ENCODE data around the gene SETD7. TPM values are rescaled to one million over a fixed set of nuclear protein-coding genes. Genes with fewer than 3 reads are reported as not detected.

The SETD7 gene
- total and polyA plus RNA-seq, 2 of the 4 experiments (the other 2 are of a cell fraction), result 17.0 to 46.6 TPM

GRCh38 chr4:139483000-139483399, 73.0 kb downstream of the SETD7 start:
- Histone ChIP-seq H4K20me1 (ENCODE audit: insufficient read depth, low read length) (no peaks in the 10 kb centered on the region), H2AK9ac (replicated peaks; ENCODE audit: low read depth, low read length, poor library complexity) (no peak overlapping the region), H3K14ac (replicated peaks; ENCODE audit: low read depth, low read length) (no peak overlapping the region), H4K91ac (ENCODE audit: insufficient read depth, low read depth, low read length) (no peak overlapping the region), H3K9me3 (ENCODE audit: control insufficient read depth, insufficient read depth, low read length) (no peaks in the 10 kb centered on the region), H3K56ac (ENCODE audit: extremely low read depth, insufficient read depth, low read length) (no peak overlapping the region), H3K27ac (ENCODE audit: insufficient read depth, low read length) (no peak overlapping the region), H3K4me1 (ENCODE audit: control insufficient read depth, insufficient read depth, low read length) (peaks cover 3% of the 10 kb centered on the region; the same call in 1 of the 2 replicates), H3K27me3 (ENCODE audit: control insufficient read depth, insufficient read depth, low read length) (no peaks in the 10 kb centered on the region), H3K79me1 (ENCODE audit: low read depth in 1 of 2, low read length in 2 of 2) (no peaks in the 10 kb centered on the region), H3K4me3 (ENCODE audit: insufficient read depth, low read depth, low read length) (no peak overlapping the region), H2AFZ (replicated peaks; ENCODE audit: low read length, poor library complexity) (no peak overlapping the region), H3K9me1 (ENCODE audit: insufficient read depth, low read length) (no peaks in the 10 kb centered on the region; the same call in 1 of the 2 replicates), H2BK20ac (ENCODE audit: low read depth, low read length) (no peak overlapping the region), H3K23ac (ENCODE audit: low read depth, low read length) (no peak overlapping the region), H2BK120ac (ENCODE audit: low read depth, low read length) (no peak overlapping the region), H3K36me3 (ENCODE audit: control insufficient read depth, insufficient read depth, low read length) (no peaks in the 10 kb centered on the region), H3K18ac (ENCODE audit: low read depth, low read length) (no peak overlapping the region), H4K5ac (ENCODE audit: low read depth, low read length) (no peak overlapping the region), H2BK5ac (ENCODE audit: low read depth, low read length, poor library complexity, severe bottlenecking) (no peak overlapping the region), H3K4ac (ENCODE audit: low read depth, low read length) (no peak overlapping the region), H3K9ac (ENCODE audit: low read depth, low read length) (no peak overlapping the region), H2AK5ac (ENCODE audit: low read depth, low read length) (no peak overlapping the region), H2BK15ac (ENCODE audit: low read depth, low read length) (no peak overlapping the region), H4K8ac (ENCODE audit: low read depth in 2 of 2, low read length in 2 of 2) (no peak overlapping the region), H3K4me2 (ENCODE audit: low read depth, low read length) (no peak overlapping the region)
- ATAC-seq (ENCODE audit: low read depth) (no peak), DNase-seq (no peak)
- WGBS, 2 experiments (ENCODE audit: extremely low coverage in 2 of 2, insufficient read length in 1 of 2), result no CpG with 5 or more reads among the region's 3 CpGs
- in situ Hi-C loops (cut with MboI; ENCODE audit: low sequenced_read_pairs), result no loop called here
- POLR2A ChIA-PET (ENCODE audit: unreplicated experiment), result no interaction called here
- CTCF ChIA-PET, result no interaction called here
- intact Hi-C loops (cut with micrococcal nuclease), result no loop called here
- dilution Hi-C loops (cut with HindIII; ENCODE audit: low sequenced_read_pairs, unreplicated experiment), result no loop called here
- BruUV-seq (replicated peaks), result no TSS peak
- no peak for TF ChIP-seq RFX5 (IDR thresholded peaks at IDR 0.05; ENCODE audit: low read depth, low read length)
